OCI-LY1 (cell line): Measurements from ENCODE around the gene CETN3.

ENCODE experiments used
- H2AFZ ChIP-seq: fragments of 200-600 bp; sonication (generic), shearing (Covaris generic); 2 replicates; pipeline ENCODE4 v1.6.0; 2014; ENCODE audit warnings: antibody characterized with exemption, mild to moderate bottlenecking, low read length
- H3F3A ChIP-seq: fragments of 200-600 bp; sonication (generic), shearing (Covaris generic); 2 replicates; pipeline ENCODE4 v1.6.0; 2014; ENCODE audit warnings: mild to moderate bottlenecking, antibody characterized with exemption, low read length, moderate library complexity; ENCODE audit not compliant: insufficient read depth
- H3K27ac ChIP-seq: fragments of 200-600 bp; sonication (generic); 2 replicates; pipeline ENCODE4 v1.5.1; 2014; ENCODE audit warnings: low read length, mixed run types, mild to moderate bottlenecking, low read depth; ENCODE audit not compliant: poor library complexity, severe bottlenecking
- H3K27me3 ChIP-seq: fragments of 200-600 bp; sonication (generic); 2 replicates; pipeline ENCODE4 v1.6.0; 2014; ENCODE audit warnings: antibody characterized with exemption, mild to moderate bottlenecking, low read length, moderate library complexity; ENCODE audit not compliant: insufficient read depth
- H3K36me3 ChIP-seq: fragments of 200-600 bp; sonication (generic); 2 replicates; pipeline ENCODE4 v1.6.1; 2014; ENCODE audit warnings: mild to moderate bottlenecking, antibody characterized with exemption, low read length, moderate library complexity, mixed read lengths; ENCODE audit not compliant: insufficient read depth
- H3K4me1 ChIP-seq: fragments of 200-600 bp; sonication (generic); 2 replicates; pipeline ENCODE4 v1.5.1; 2014; ENCODE audit warnings: mild to moderate bottlenecking, low read length, moderate library complexity; ENCODE audit not compliant: insufficient read depth, severe bottlenecking
- H3K4me2 ChIP-seq: fragments of 200-600 bp; sonication (generic), shearing (Covaris generic); 2 replicates; pipeline ENCODE4 v1.6.1; 2014; ENCODE audit warnings: low read length
- H3K4me3 ChIP-seq: fragments of 200-600 bp; sonication (generic); 2 replicates; pipeline ENCODE4 v1.5.1; 2014; ENCODE audit warnings: low read length, low read depth, mild to moderate bottlenecking, mixed read lengths; ENCODE audit not compliant: poor library complexity, severe bottlenecking
- H3K79me2 ChIP-seq: fragments of 200-600 bp; shearing (Covaris generic); 2 replicates; pipeline ENCODE4 v1.6.1; 2016; ENCODE audit warnings: mixed run types, low read length, mixed read lengths; ENCODE audit not compliant: insufficient read depth
- H3K9ac ChIP-seq: fragments of 200-600 bp; sonication (generic), shearing (Covaris generic); 2 replicates; pipeline ENCODE4 v1.6.1; 2014; ENCODE audit warnings: mild to moderate bottlenecking, low read length, mixed read lengths
- H3K9me2 ChIP-seq: fragments of 200-600 bp; sonication (generic), shearing (Covaris generic); 2 replicates; pipeline ENCODE4 v1.6.1; 2014; ENCODE audit warnings: low read depth, mild to moderate bottlenecking, low read length, mixed read lengths
- H3K9me3 ChIP-seq: fragments of 200-600 bp; shearing (Covaris generic); 2 replicates; pipeline ENCODE4 v1.6.1; 2014; ENCODE audit warnings: low read length, mixed read lengths
- H4K20me1 ChIP-seq: fragments of 200-600 bp; sonication (generic), shearing (Covaris generic); 2 replicates; pipeline ENCODE4 v1.6.0; 2016; ENCODE audit warnings: mild to moderate bottlenecking, low read length; ENCODE audit not compliant: insufficient read depth
- CTCF ChIP-seq: fragments of 200-600 bp; sonication (generic), shearing (Covaris generic); IDR thresholded peaks from 2 replicates; pipeline ENCODE4 v1.5.1; 2017; ENCODE audit warnings: mild to moderate bottlenecking, antibody characterized with exemption, low read length, moderate library complexity, mixed read lengths
- EZH2 ChIP-seq: fragments of 200-600 bp; sonication (generic), shearing (Covaris generic); IDR thresholded peaks from 2 replicates; pipeline ENCODE4 v1.8.0; 2017; ENCODE audit warnings: borderline replicate concordance, mixed run types, mild to moderate bottlenecking, antibody characterized with exemption, low read length, moderate library complexity, mixed read lengths

Gene CETN3

GRCh38 chr5:90383903-90384302 is 25.7 kb downstream of the CETN3 start:
- Histone ChIP-seq H3K79me2 (no peaks in the 10 kb centered on the region), H3K27ac (no peak overlapping the region), H3K9ac (no peak overlapping the region), H3K27me3 (no peaks in the 10 kb centered on the region), H3K4me1 (no peaks in the 10 kb centered on the region), H3K36me3 (no peaks in the 10 kb centered on the region), H3K9me3 (no peaks in the 10 kb centered on the region), H3K4me3 (no peak overlapping the region), H3F3A (no peaks in the 10 kb centered on the region), H3K4me2 (no peak overlapping the region), H2AFZ (no peak overlapping the region), H4K20me1 (no peaks in the 10 kb centered on the region), H3K9me2 (no peaks in the 10 kb centered on the region)
- TF ChIP-seq CTCF (no peak), EZH2 (no peak)

DNA sequence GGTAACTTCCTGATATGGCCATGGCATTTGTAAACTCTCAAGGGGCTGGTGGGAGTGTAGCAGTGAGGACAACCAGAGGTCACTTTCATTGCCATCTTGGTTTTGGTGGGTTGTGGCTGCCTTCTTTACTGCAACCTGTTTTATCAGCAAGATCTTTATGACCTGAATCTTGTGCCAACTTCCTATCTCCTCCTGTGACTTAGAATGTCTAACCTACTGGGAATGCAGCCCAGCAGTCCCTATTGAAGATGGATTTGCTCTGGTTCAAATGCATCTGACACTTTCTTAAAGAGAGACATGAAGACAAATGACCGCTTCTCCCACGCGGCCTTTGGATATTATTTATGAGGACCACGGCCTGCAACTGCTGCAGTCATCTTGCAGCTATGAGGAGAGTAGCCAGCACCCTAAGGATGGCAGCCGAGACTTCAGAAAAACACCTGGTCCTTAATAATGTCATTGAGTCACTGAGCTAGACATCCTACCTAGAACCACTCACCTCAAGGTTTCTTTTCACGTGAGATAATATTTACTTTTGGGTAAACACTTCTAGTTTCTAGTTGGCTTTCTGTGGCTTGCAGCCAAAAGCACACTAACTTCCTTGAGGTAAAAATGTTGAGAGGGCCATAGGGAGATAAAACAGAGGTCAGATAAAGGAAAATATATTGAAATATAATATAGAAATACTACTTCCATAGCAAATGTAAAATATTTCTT is 28.2 kb downstream of the CETN3 start:
- Histone ChIP-seq H3K79me2 (no peaks in the 10 kb centered on the region), H2AFZ (no peak overlapping the region), H3K36me3 (no peaks in the 10 kb centered on the region), H3K4me2 (no peak overlapping the region), H3K9me2 (no peaks in the 10 kb centered on the region), H3K27me3 (no peaks in the 10 kb centered on the region), H3F3A (no peaks in the 10 kb centered on the region), H3K4me1 (no peaks in the 10 kb centered on the region), H3K9me3 (no peaks in the 10 kb centered on the region), H4K20me1 (no peaks in the 10 kb centered on the region), H3K9ac (no peak overlapping the region), H3K27ac (no peak overlapping the region), H3K4me3 (no peak overlapping the region)
- TF ChIP-seq EZH2 (no peak), CTCF (no peak)

DNA sequence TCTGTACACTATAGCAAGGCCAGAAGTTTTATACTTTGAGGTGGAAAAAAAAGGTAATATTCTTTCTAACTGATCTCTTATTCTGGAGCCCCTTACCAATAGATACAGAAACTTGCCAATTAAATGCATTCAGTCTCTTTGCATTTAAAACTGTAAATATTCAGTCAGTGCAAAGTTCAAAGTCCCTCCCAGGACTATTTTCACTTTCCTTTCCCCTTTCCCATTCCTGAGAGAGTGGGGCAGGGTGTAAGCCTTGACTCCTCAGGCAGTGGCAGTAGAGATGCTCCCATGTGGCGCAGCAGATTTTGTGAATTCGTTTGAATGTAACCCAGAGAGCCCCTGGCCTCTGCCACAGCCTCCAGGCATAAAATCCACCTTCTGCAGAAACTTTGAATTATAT is 29.9 kb downstream of the CETN3 start:
- H3K36me3 ChIP-seq = no peaks in the 10 kb centered on the region
- H3K9ac ChIP-seq = no peak overlapping the region
- H2AFZ ChIP-seq = no peak overlapping the region
- H3K4me1 ChIP-seq = no peaks in the 10 kb centered on the region
- H3K27me3 ChIP-seq = no peaks in the 10 kb centered on the region
- no peak overlapping the region for H3K27ac ChIP-seq
- no peaks in the 10 kb centered on the region for H3K79me2 ChIP-seq
- no peaks in the 10 kb centered on the region for H3K9me3 ChIP-seq
- H3K4me3 ChIP-seq = no peak overlapping the region
- no peaks in the 10 kb centered on the region for H3F3A ChIP-seq
- no peaks in the 10 kb centered on the region for H4K20me1 ChIP-seq
- H3K4me2 ChIP-seq = no peak overlapping the region
- no peaks in the 10 kb centered on the region for H3K9me2 ChIP-seq
- TF ChIP-seq CTCF = no peak
- no peak for TF ChIP-seq EZH2
